T-helper 17 cell (primary cell): Measurements from ENCODE around the gene PROSER1. TPM values are rescaled to one million over a fixed set of nuclear protein-coding genes. Genes with fewer than 3 reads are reported as not detected.

Experiments used
- ATAC-seq: fragments of 150-1000 bp; cut with Tn5 transposase; 2 replicates; pipeline ENCODE4 v1.10.0; 2021; ENCODE audit warnings: mild to moderate bottlenecking, moderate library complexity
- DNase-seq, 3 donors: peaks; one replicate each; pipeline versions ENCODE4 v3.0.0 to v3.0.0-alpha.2; 2020 to 2021
- H3K9me3 ChIP-seq: one replicate; pipeline ENCODE4 v1.7.0; 2013; ENCODE audit warnings: low read length, mild to moderate bottlenecking; ENCODE audit not compliant: control insufficient read depth, poor library complexity, severe bottlenecking
- H3K27ac Mint-ChIP-seq: one replicate; pipeline ENCODE4 v1.8.0; 2022; ENCODE audit warnings: mild to moderate bottlenecking, moderate library complexity, mixed read lengths
- H3K27me3 Mint-ChIP-seq: one replicate; pipeline ENCODE4 v1.8.0; 2022; ENCODE audit warnings: mixed read lengths
- H3K36me3 Mint-ChIP-seq: one replicate; pipeline ENCODE4 v1.8.0; 2022; ENCODE audit warnings: low read depth, mixed read lengths
- H3K4me1 Mint-ChIP-seq: one replicate; pipeline ENCODE4 v1.8.0; 2022; ENCODE audit warnings: mild to moderate bottlenecking, mixed read lengths
- H3K4me3 Mint-ChIP-seq: one replicate; pipeline ENCODE4 v1.8.0; 2022; ENCODE audit warnings: mild to moderate bottlenecking, moderate library complexity, mixed read lengths
- total RNA-seq, 4 donors: library from RNA in 2 of 4; stranded (reverse) in 2 of 4; gene quantifications; one replicate each; pipeline ENCODE4 v1.2.3 and lab custom pipeline; 2022 to 2026

PROSER1 gene
- total RNA-seq, 2 donors from 2014 or later = 42.8 to 52.5 TPM

GRCh38 chr13:38965281-38965680, 72.6 kb downstream of the PROSER1 start:
- Mint-ChIP-seq H3K27ac (no peak overlapping the region), H3K4me1 (no peaks in the 10 kb centered on the region), H3K4me3 (no peak overlapping the region), H3K36me3 (peaks cover 3% of the 10 kb centered on the region), H3K27me3 (peaks cover 50% of the 10 kb centered on the region)
- H3K9me3 ChIP-seq = no peaks in the 10 kb centered on the region
- ATAC-seq (no peak), DNase-seq (no peak)

GRCh38 chr13:38960175-38960574, 77.7 kb downstream of the PROSER1 start:
- H3K9me3 ChIP-seq = no peaks in the 10 kb centered on the region
- ATAC-seq = no peak
- peaks cover 3% of the 10 kb centered on the region for H3K36me3 Mint-ChIP-seq
- H3K27me3 Mint-ChIP-seq = peaks cover 27% of the 10 kb centered on the region
- H3K4me1 Mint-ChIP-seq = no peaks in the 10 kb centered on the region
- no peak for DNase-seq
- H3K27ac Mint-ChIP-seq = no peak overlapping the region
- no peak overlapping the region for H3K4me3 Mint-ChIP-seq

Other genes with a start within 250 kb of the PROSER1 start
- gene STOML3, start 47.3 kb downstream of the PROSER1 start, total RNA-seq = not detected
- 10 to 100 TPM; 10.7 to 12.9 TPM for gene NHLRC3, start 367 bp upstream of the PROSER1 start, total RNA-seq